ENCODE data around the gene ISG15.

DNA sequence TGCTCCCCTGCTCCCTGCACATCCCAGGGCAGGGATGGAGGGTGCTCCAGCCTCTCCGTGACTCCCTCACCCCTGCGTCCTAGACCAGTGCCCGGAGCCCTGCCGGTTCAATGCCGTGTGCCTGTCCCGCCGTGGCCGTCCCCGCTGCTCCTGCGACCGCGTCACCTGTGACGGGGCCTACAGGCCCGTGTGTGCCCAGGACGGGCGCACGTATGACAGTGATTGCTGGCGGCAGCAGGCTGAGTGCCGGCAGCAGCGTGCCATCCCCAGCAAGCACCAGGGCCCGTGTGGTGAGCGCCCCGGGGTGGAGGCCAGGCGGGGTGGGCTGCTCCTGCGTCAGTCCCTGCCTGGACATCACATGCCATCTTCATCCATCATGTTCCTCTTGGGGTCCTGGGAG lies 28.6 kb downstream of the ISG15 start:
- TF ChIP-seq, protein P1, sequence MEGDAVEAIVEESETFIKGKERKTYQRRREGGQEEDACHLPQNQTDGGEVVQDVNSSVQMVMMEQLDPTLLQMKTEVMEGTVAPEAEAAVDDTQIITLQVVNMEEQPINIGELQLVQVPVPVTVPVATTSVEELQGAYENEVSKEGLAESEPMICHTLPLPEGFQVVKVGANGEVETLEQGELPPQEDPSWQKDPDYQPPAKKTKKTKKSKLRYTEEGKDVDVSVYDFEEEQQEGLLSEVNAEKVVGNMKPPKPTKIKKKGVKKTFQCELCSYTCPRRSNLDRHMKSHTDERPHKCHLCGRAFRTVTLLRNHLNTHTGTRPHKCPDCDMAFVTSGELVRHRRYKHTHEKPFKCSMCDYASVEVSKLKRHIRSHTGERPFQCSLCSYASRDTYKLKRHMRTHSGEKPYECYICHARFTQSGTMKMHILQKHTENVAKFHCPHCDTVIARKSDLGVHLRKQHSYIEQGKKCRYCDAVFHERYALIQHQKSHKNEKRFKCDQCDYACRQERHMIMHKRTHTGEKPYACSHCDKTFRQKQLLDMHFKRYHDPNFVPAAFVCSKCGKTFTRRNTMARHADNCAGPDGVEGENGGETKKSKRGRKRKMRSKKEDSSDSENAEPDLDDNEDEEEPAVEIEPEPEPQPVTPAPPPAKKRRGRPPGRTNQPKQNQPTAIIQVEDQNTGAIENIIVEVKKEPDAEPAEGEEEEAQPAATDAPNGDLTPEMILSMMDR (conservative IDR thresholded peaks at IDR 0.05; ENCODE audit: low read length), result no peak
- no peak for TF ChIP-seq EZH2phosphoT487 (IDR thresholded peaks at IDR 0.05; ENCODE audit: borderline replicate concordance)

Data from Loucy (cell line).